AG04449 (cell line): ENCODE data around the gene RAB11FIP3.

Experiments
- CTCF ChIA-PET: fragments of 350-600 bp; formaldehyde crosslinking; extraction: SDS; loops from one replicate; lab custom pipeline; 2021; ENCODE audit warnings: antibody characterized with exemption; lab: Yijun Ruan, JAX
- POLR2A ChIA-PET: fragments of 400-600, 350-600 bp; formaldehyde crosslinking; extraction: SDS; loops from one replicate; lab custom pipeline; 2020; ENCODE audit warnings: antibody characterized with exemption, inconsistent platforms; lab: Yijun Ruan, JAX
- DNase-seq: peaks from one replicate; pipeline ENCODE4 v3.0.0-alpha.2; 2010; ENCODE audit warnings: low read depth, low spot score
- H3K4me3 ChIP-seq: 2 replicates; pipeline ENCODE4 v1.5.1; 2011; ENCODE audit warnings: low read depth, mild to moderate bottlenecking, control low read depth, low read length
- TF ChIP-seq, protein P1 (sequence below): IDR thresholded peaks from one replicate; pipeline ENCODE4 v1.5.1; 2011; ENCODE audit warnings: mild to moderate bottlenecking, moderate library complexity, low read length, control low read depth, inconsistent platforms; ENCODE audit not compliant: insufficient read depth; ENCODE audit errors: missing control alignments

RAB11FIP3 gene

GRCh38 chr16:496097-496886 is 70.8 kb downstream of the RAB11FIP3 start:
- no peak overlapping the region for H3K4me3 ChIP-seq
- CTCF ChIA-PET, result interaction anchor here (1.0 kb wide), 1 partner anchor 26 kb away, joined by 3 read pairs; no protein-coding TSS in a partner anchor
- POLR2A ChIA-PET, result no interaction called here
- DNase-seq, result no peak
- TF ChIP-seq, protein P1, sequence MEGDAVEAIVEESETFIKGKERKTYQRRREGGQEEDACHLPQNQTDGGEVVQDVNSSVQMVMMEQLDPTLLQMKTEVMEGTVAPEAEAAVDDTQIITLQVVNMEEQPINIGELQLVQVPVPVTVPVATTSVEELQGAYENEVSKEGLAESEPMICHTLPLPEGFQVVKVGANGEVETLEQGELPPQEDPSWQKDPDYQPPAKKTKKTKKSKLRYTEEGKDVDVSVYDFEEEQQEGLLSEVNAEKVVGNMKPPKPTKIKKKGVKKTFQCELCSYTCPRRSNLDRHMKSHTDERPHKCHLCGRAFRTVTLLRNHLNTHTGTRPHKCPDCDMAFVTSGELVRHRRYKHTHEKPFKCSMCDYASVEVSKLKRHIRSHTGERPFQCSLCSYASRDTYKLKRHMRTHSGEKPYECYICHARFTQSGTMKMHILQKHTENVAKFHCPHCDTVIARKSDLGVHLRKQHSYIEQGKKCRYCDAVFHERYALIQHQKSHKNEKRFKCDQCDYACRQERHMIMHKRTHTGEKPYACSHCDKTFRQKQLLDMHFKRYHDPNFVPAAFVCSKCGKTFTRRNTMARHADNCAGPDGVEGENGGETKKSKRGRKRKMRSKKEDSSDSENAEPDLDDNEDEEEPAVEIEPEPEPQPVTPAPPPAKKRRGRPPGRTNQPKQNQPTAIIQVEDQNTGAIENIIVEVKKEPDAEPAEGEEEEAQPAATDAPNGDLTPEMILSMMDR, result no peak

GRCh38 chr16:497258-497657 is 71.8 kb downstream of the RAB11FIP3 start:
- H3K4me3 ChIP-seq, result no peak overlapping the region
- no peak for DNase-seq
- ChIA-PET POLR2A (no interaction called here), CTCF (interaction anchor here (0.6 kb wide), 1 partner anchor 46 kb away, joined by 3 read pairs; no protein-coding TSS in a partner anchor)
- TF ChIP-seq, protein P1, result no peak

DNA sequence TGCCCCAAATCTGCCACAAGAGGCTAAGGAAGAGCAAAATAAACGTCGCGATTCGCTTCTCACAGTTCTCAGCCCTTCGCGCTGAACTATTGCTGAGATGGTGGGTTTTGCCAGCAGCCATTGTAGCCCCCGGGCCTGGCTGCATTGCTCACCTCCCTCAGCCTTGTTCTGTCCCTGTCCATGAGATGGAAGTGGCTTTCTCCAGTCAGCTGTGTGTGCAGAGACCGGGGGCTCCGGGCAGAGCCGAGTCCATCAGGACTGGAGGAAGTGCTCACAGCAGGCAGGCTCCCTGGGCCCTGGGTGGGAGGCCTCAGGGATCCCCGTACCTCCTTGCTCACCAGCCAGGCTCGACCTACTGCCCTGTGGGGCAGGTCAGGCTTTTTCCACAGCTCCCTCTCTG is 74.5 kb downstream of the RAB11FIP3 start:
- ChIA-PET POLR2A (interaction anchor here (0.7 to 1.2 kb wide), 2 partner anchors 27 to 1707 kb away, joined by 3 to 4 read pairs; no protein-coding TSS in a partner anchor), CTCF (no interaction called here)
- DNase-seq, result no peak
- TF ChIP-seq, protein P1, result no peak
- H3K4me3 ChIP-seq, result no peak overlapping the region

- ChIA-PET POLR2A (interaction anchor here (0.7 to 1.2 kb wide), 3 partner anchors 9 to 1706 kb away, joined by 3 to 4 read pairs (median 4); no protein-coding TSS in a partner anchor), CTCF (interaction anchor here (1.8 kb wide), 1 partner anchor 13 kb away, joined by 6 read pairs; no protein-coding TSS in a partner anchor)
- TF ChIP-seq, protein P1, result no peak
- no peak overlapping the region for H3K4me3 ChIP-seq
- no peak for DNase-seq
Observed at GRCh38 chr16:500709-501108, 75.3 kb downstream of the RAB11FIP3 start.

GRCh38 chr16:502179-502943 is 76.9 kb downstream of the RAB11FIP3 start:
- no peak for DNase-seq
- TF ChIP-seq, protein P1, result no peak
- POLR2A ChIA-PET, result no interaction called here
- no peak overlapping the region for H3K4me3 ChIP-seq
- CTCF ChIA-PET, result interaction anchor here (1.8 kb wide), 1 partner anchor 15 kb away, joined by 6 read pairs; no protein-coding TSS in a partner anchor
